OCI-LY7 (cell line): ENCODE measurements around the gene C11orf58. TPM values are rescaled to one million over a fixed set of nuclear protein-coding genes. Genes with fewer than 3 reads are reported as not detected.

Experiments used
- BruUV-seq: library from RNA; stranded (reverse); fragments of 400-500 nt; replicated peaks from 2 replicates; lab custom pipeline; 2021; lab: Mats Ljungman, UMichigan
- CTCF ChIA-PET: fragments of 300-600 bp; sonication (Branson Sonifier 250); formaldehyde crosslinking; loops from one replicate; lab custom pipeline; 2022; ENCODE audit warnings: antibody characterized with exemption; ENCODE audit not compliant: unreplicated experiment; lab: Charles Lee
- POLR2A ChIA-PET: fragments of 300-600 bp; sonication (Branson Sonifier 250); formaldehyde crosslinking; loops from one replicate; lab custom pipeline; 2022; ENCODE audit warnings: antibody characterized with exemption; lab: Charles Lee
- DNase-seq: peaks from one replicate; pipeline ENCODE4 v3.0.0-alpha.2; 2015; ENCODE audit warnings: low spot score
- H2AFZ ChIP-seq: fragments of 200-600 bp; sonication (generic), shearing (Covaris generic); 2 replicates; pipeline ENCODE4 v1.6.1; 2014; ENCODE audit warnings: mild to moderate bottlenecking, antibody characterized with exemption, low read length, moderate library complexity
- H3K27ac ChIP-seq: fragments of 200-600 bp; sonication (generic); 2 replicates; pipeline ENCODE4 v1.5.1; 2014; ENCODE audit warnings: mixed run types, low read depth, mild to moderate bottlenecking, moderate library complexity, low read length, inconsistent platforms; ENCODE audit not compliant: poor library complexity, severe bottlenecking
- H3K36me3 ChIP-seq: fragments of 200-600 bp; sonication (generic); 2 replicates; pipeline ENCODE4 v1.6.1; 2014; ENCODE audit warnings: mild to moderate bottlenecking, antibody characterized with exemption, low read length, moderate library complexity, mixed read lengths; ENCODE audit not compliant: insufficient read depth
- H3K4me1 ChIP-seq: fragments of 200-600 bp; sonication (generic); 2 replicates; pipeline ENCODE4 v1.5.1; 2014; ENCODE audit warnings: mild to moderate bottlenecking, low read length; ENCODE audit not compliant: insufficient read depth, poor library complexity, severe bottlenecking
- H3K4me2 ChIP-seq: fragments of 200-600 bp; sonication (generic); 2 replicates; pipeline ENCODE4 v1.6.1; 2014; ENCODE audit warnings: mild to moderate bottlenecking, low read length
- H3K4me3 ChIP-seq: fragments of 200-600 bp; sonication (generic); 2 replicates; pipeline ENCODE4 v1.5.1; 2014; ENCODE audit warnings: mild to moderate bottlenecking, low read depth, low read length; ENCODE audit not compliant: poor library complexity, severe bottlenecking
- H3K79me2 ChIP-seq: fragments of 200-600 bp; sonication (generic); 2 replicates; pipeline ENCODE4 v1.6.1; 2016; ENCODE audit warnings: low read depth, mild to moderate bottlenecking, low read length, moderate library complexity, mixed read lengths; ENCODE audit not compliant: insufficient read depth
- H3K9me2 ChIP-seq: fragments of 200-600 bp; sonication (generic); 2 replicates; pipeline ENCODE4 v1.6.1; 2016; ENCODE audit warnings: mild to moderate bottlenecking, low read length, mixed read lengths; ENCODE audit not compliant: insufficient read depth
- H3K9me3 ChIP-seq: fragments of 200-600 bp; sonication (generic); 2 replicates; pipeline ENCODE4 v1.6.1; 2014; ENCODE audit warnings: mild to moderate bottlenecking, mixed run types, low read length, mixed read lengths
- H4K20me1 ChIP-seq: fragments of 200-600 bp; sonication (generic); 2 replicates; pipeline ENCODE4 v1.6.1; 2014; ENCODE audit warnings: mild to moderate bottlenecking, antibody characterized with exemption, low read length, moderate library complexity, mixed read lengths; ENCODE audit not compliant: insufficient read depth
- EZH2phosphoT487 ChIP-seq: fragments of 200-600 bp; sonication (generic); IDR thresholded peaks from 2 replicates; pipeline ENCODE4 v1.6.1; 2018; ENCODE audit warnings: low read depth, borderline replicate concordance, mild to moderate bottlenecking, mixed run types, antibody characterized with exemption, low read length, moderate library complexity, mixed read lengths
- intact Hi-C: fragments of 100-400 bp; cut with micrococcal nuclease; formaldehyde crosslinking; loops from one replicate; pipeline ENCODE4 v1.10.0; 2022; ENCODE audit not compliant: unreplicated experiment
- total RNA-seq, 2 experiments: library from RNA; depleted of rRNA in 1 of 2; stranded (reverse); fragments of >200 nt in 1 of 2; shearing (Covaris generic) in 1 of 2; gene quantifications; 2 replicates each; pipeline ENCODE4 v1.2.3, GENCODE V29; 2014 to 2022
- TF ChIP-seq, protein P1 (sequence below): fragments of 200-600 bp; sonication (generic); conservative IDR thresholded peaks from 2 replicates; pipeline ENCODE4 v1.5.1; 2014; ENCODE audit warnings: mild to moderate bottlenecking, antibody characterized with exemption, low read length, moderate library complexity, mixed read lengths

The C11orf58 gene
- total RNA-seq, 2 experiments from 2014 or later = 118 to 146 TPM

DNA sequence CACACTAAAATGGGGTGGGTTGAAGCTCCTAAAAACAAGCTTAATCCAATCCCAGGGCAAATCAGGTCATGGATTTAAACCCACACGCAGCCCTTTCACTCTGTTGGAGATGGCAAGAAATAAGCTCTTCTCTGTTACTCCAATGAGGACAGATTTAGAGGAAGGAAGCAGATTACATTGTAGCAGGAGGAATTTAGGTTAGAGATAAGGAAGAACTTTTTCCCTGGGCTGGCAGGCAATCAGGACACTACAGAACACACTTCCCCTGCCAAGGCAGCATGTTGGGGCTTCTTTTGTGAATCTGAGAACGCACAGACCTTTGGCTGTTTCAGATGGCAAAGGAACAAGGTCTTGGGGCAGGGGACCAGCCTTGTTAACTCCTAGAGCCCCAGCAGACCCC is 46.2 kb downstream of the C11orf58 start:
- POLR2A ChIA-PET = interaction anchor here (0.6 kb wide), 1 partner anchor 1024 kb away, joined by 7 read pairs; no protein-coding TSS in a partner anchor
- TF ChIP-seq EZH2phosphoT487 = no peak
- TF ChIP-seq, protein P1, sequence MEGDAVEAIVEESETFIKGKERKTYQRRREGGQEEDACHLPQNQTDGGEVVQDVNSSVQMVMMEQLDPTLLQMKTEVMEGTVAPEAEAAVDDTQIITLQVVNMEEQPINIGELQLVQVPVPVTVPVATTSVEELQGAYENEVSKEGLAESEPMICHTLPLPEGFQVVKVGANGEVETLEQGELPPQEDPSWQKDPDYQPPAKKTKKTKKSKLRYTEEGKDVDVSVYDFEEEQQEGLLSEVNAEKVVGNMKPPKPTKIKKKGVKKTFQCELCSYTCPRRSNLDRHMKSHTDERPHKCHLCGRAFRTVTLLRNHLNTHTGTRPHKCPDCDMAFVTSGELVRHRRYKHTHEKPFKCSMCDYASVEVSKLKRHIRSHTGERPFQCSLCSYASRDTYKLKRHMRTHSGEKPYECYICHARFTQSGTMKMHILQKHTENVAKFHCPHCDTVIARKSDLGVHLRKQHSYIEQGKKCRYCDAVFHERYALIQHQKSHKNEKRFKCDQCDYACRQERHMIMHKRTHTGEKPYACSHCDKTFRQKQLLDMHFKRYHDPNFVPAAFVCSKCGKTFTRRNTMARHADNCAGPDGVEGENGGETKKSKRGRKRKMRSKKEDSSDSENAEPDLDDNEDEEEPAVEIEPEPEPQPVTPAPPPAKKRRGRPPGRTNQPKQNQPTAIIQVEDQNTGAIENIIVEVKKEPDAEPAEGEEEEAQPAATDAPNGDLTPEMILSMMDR = no peak

DNA sequence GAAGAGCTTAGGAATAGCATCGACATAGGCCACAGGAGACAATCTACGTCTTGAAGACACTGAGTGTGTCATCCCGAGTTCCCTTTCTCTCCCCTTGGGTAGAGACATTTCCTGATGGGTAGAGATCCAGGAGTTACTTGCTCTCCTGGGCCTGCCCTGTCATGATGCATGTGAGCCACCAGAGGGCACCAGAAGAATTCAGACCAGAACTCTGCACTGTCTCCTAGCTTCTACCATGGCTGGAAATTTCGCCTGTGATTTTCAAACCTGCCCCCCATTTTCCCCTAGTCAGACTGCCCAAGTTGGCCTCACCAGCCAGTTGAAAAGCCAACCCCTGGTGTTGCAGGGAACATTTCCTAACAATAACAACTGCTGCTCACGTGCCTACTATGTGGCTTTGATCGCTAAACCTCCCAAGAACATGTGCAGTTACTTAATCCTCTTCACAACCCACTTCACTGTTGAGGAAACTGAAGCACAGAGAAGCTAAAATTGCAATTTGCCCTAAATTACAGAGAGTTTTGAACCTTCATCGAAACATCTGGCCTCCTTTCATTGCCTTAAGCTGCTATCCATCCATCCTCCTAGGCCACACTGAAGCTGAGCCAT is 47.2 kb downstream of the C11orf58 start:
- no peaks in the 10 kb centered on the region for H3K79me2 ChIP-seq
- no peaks in the 10 kb centered on the region for H4K20me1 ChIP-seq
- peak; percentile 59 for DNase-seq

More for the DNA sequence above, 46.2 kb downstream of the C11orf58 start:
- H3K4me3 ChIP-seq = no peak overlapping the region
- CTCF ChIA-PET = no interaction called here
- no peak for DNase-seq
- no TSS peak for BruUV-seq
- H3K9me2 ChIP-seq = no peaks in the 10 kb centered on the region
- no peak overlapping the region for H3K4me2 ChIP-seq
- H4K20me1 ChIP-seq = no peaks in the 10 kb centered on the region
- intact Hi-C loops = no loop called here
- H2AFZ ChIP-seq = no peak overlapping the region
- H3K27ac ChIP-seq = no peak overlapping the region
- H3K4me1 ChIP-seq = no peaks in the 10 kb centered on the region
- no peaks in the 10 kb centered on the region for H3K9me3 ChIP-seq
- no peaks in the 10 kb centered on the region for H3K36me3 ChIP-seq
- no peaks in the 10 kb centered on the region for H3K79me2 ChIP-seq

More for the DNA sequence above, 47.2 kb downstream of the C11orf58 start:
- intact Hi-C loops = no loop called here
- TF ChIP-seq, protein P1 = peak; percentile 83
- no peak for TF ChIP-seq EZH2phosphoT487
- POLR2A ChIA-PET = no interaction called here
- H3K9me2 ChIP-seq = no peaks in the 10 kb centered on the region
- no peak overlapping the region for H2AFZ ChIP-seq
- H3K27ac ChIP-seq = no peak overlapping the region
- no peak overlapping the region for H3K4me3 ChIP-seq
- H3K4me2 ChIP-seq = no peak overlapping the region
- no peaks in the 10 kb centered on the region for H3K4me1 ChIP-seq
- CTCF ChIA-PET = interaction anchor here (0.6 kb wide), 1 partner anchor 8 kb away, joined by 3 read pairs; no protein-coding TSS in a partner anchor
- no TSS peak for BruUV-seq
- H3K9me3 ChIP-seq = no peaks in the 10 kb centered on the region
- no peaks in the 10 kb centered on the region for H3K36me3 ChIP-seq
